ENCODE results near the gene CRYBG1. TPM values are rescaled to one million over a fixed set of nuclear protein-coding genes. Genes with fewer than 3 reads are reported as not detected.

Gene CRYBG1
- total RNA-seq, 1 donor from 2014 or later, result 0.07 TPM

DNA sequence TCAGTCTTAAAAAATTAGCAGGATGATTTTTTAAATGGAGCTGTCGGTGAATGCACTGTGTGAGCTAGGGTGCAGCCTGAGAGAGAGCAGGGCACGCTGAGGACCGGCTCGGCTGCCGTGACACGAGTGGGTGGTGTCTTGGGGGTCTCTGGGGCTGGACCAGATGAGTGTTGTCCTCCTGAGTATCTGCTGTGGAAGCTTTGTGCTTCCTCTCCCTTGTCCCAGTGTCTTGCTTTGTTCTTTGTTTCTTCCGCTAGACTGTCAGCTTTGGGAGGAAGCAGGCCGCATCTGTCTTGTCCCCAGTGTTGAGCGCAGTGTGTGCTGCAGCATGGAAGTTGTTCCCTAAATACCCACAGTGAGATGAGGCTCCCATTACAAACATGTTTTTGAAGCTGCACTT, 179.4 kb downstream of the CRYBG1 start:
- peak; percentile 3 for DNase-seq (ENCODE audit: low read depth, low spot score)
- H3K4me1 Mint-ChIP-seq, result peaks cover 12% of the 10 kb centered on the region

DNA sequence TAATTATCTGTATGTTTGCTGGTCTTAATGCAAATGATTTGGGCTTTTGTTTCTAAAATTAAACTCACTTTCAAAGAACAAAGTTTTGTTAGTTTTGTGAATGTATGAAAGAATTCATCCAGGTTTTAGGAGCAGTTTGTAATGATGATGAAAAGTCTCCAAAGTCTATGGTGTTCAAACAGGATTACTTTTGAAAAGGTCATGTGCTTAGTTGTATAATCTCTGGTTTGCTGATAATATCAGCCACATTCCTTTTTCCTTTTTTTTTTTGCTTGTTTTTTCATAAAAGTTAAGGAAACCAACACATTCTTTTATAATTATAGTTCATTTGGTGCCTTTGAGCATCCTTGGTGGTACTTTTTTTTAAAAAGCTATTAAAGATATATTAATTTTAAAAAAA, 179.9 kb downstream of the CRYBG1 start:
- no peaks in the 10 kb centered on the region for H3K9me3 Mint-ChIP-seq
- H3K36me3 Mint-ChIP-seq (ENCODE audit: low read depth), result no peaks in the 10 kb centered on the region
- no peak for DNase-seq (ENCODE audit: low read depth, low spot score)
- H3K27me3 Mint-ChIP-seq (ENCODE audit: low read depth), result no peaks in the 10 kb centered on the region
- H3K4me3 Mint-ChIP-seq, result no peak overlapping the region
- no peak overlapping the region for H3K27ac Mint-ChIP-seq (ENCODE audit: unreplicated experiment)
- TF ChIP-seq, protein P1, sequence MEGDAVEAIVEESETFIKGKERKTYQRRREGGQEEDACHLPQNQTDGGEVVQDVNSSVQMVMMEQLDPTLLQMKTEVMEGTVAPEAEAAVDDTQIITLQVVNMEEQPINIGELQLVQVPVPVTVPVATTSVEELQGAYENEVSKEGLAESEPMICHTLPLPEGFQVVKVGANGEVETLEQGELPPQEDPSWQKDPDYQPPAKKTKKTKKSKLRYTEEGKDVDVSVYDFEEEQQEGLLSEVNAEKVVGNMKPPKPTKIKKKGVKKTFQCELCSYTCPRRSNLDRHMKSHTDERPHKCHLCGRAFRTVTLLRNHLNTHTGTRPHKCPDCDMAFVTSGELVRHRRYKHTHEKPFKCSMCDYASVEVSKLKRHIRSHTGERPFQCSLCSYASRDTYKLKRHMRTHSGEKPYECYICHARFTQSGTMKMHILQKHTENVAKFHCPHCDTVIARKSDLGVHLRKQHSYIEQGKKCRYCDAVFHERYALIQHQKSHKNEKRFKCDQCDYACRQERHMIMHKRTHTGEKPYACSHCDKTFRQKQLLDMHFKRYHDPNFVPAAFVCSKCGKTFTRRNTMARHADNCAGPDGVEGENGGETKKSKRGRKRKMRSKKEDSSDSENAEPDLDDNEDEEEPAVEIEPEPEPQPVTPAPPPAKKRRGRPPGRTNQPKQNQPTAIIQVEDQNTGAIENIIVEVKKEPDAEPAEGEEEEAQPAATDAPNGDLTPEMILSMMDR (conservative IDR thresholded peaks at IDR 0.05), result no peak
- H3K4me1 Mint-ChIP-seq, result peaks cover 12% of the 10 kb centered on the region

More for the DNA sequence above, 179.4 kb downstream of the CRYBG1 start:
- no peak overlapping the region for H3K4me3 Mint-ChIP-seq
- peak overlapping the region; percentile 37 for H3K27ac Mint-ChIP-seq (ENCODE audit: unreplicated experiment)
- TF ChIP-seq, protein P1 (conservative IDR thresholded peaks at IDR 0.05), result no peak
- H3K9me3 Mint-ChIP-seq, result no peaks in the 10 kb centered on the region
- no peaks in the 10 kb centered on the region for H3K36me3 Mint-ChIP-seq (ENCODE audit: low read depth)
- no peaks in the 10 kb centered on the region for H3K27me3 Mint-ChIP-seq (ENCODE audit: low read depth)

DNA sequence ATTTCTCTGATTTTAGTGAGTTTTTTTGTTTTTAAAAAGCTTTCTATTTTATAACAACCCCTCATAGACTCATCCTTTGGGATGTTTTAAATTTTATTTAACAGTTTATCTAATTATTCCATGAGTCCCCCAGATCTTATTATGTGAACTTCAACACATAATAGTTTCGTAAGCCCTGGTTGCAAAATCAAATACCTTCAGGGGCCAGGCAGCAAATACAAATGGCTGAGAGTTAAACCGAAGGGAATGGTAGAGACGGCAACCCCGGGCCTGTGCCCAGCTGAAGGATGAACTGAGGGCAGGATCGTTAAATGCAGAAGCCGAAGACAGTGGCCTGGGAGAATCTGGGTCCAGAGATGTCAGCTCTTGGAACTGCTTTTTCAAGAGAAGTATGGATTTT, 180.4 kb downstream of the CRYBG1 start:
- TF ChIP-seq, protein P1 (conservative IDR thresholded peaks at IDR 0.05), result no peak
- H3K36me3 Mint-ChIP-seq (ENCODE audit: low read depth), result no peaks in the 10 kb centered on the region
- H3K4me1 Mint-ChIP-seq, result peaks cover 12% of the 10 kb centered on the region
- no peaks in the 10 kb centered on the region for H3K9me3 Mint-ChIP-seq
- H3K27me3 Mint-ChIP-seq (ENCODE audit: low read depth), result no peaks in the 10 kb centered on the region
- no peak overlapping the region for H3K27ac Mint-ChIP-seq (ENCODE audit: unreplicated experiment)
- DNase-seq (ENCODE audit: low read depth, low spot score), result no peak
- H3K4me3 Mint-ChIP-seq, result no peak overlapping the region

DNA sequence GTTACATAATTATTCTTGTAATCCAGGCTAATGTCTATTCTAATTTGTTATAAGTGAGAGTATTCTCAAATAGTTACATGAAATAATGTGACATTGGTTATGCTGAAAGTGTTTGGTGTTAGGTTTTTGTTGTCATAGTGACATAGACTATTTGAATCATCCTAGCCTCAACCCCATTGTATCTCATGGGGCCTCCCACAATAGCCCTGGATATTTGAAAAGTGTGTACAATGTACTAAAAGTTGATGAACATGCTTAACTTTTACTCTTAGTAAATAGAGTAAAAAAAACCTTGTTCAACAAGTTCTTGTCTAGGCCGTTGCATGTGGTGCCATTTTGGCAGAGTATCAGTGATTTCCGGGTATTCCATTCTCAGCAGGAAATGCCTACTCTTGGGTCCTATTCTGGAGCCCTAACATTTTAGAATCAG, 185.8 kb downstream of the CRYBG1 start:
- Mint-ChIP-seq H3K9me3 (no peaks in the 10 kb centered on the region), H3K4me3 (no peak overlapping the region), H3K36me3 (ENCODE audit: low read depth) (no peaks in the 10 kb centered on the region), H3K27ac (ENCODE audit: unreplicated experiment) (no peak overlapping the region), H3K4me1 (peaks cover 14% of the 10 kb centered on the region), H3K27me3 (ENCODE audit: low read depth) (no peaks in the 10 kb centered on the region)
- DNase-seq (ENCODE audit: low read depth, low spot score), result no peak
- TF ChIP-seq, protein P1 (conservative IDR thresholded peaks at IDR 0.05), result no peak

DNA sequence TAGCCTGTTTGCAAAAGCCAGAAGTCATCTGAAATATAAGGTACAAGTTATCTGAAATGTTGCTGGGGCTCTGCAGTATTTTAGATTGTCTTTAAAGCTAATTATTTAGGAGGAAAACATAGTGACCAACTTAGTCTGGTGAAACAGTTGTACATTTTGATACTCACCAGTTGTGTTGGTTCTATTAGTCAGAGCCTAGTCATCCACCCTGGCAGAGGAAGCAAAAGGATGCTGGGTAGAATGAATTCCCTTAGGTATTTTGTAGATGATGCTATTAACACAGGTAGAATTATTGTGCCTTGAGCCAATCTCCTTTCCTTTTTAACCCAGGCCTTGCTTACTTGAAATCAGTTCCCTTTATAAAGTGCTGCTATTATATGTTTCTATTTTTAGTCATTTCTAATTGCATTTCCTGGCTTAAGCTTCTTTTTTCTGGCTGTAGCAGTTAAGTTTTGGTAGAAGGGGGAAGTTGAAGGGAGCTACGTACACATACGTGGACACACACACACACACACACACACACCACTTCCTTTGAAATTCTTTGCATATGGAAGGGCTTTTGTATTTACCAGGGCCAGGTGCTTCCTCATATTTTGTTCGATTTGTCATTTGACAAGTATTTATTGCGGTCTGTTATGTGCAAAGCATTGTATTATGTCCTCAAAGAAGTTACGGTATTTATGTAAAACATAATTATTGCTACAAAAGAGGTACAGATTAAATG, 186.3 kb downstream of the CRYBG1 start:
- TF ChIP-seq, protein P1 (conservative IDR thresholded peaks at IDR 0.05), result no peak
- Mint-ChIP-seq H3K9me3 (no peaks in the 10 kb centered on the region), H3K27ac (ENCODE audit: unreplicated experiment) (no peak overlapping the region), H3K4me3 (no peak overlapping the region), H3K36me3 (ENCODE audit: low read depth) (no peaks in the 10 kb centered on the region), H3K27me3 (ENCODE audit: low read depth) (no peaks in the 10 kb centered on the region), H3K4me1 (peaks cover 14% of the 10 kb centered on the region)
- DNase-seq (ENCODE audit: low read depth, low spot score), result no peak

Data from neural crest cell (in vitro differentiated cells).